NCI-H1092 treated with DMSO at 0.1 percent for 48 hours (cell line): Measurements from ENCODE around the gene PPT2.

ENCODE experiments used
- DNase-seq: peaks from one replicate; lab custom pipeline; 2025; lab: John Stamatoyannopoulos, UW

PPT2 gene

GRCh38 chr6:32151863-32152768 lies 1.8 kb upstream of the PPT2 start, which contains the start of gene PRRT1:
PRRT1 (minus strand) TSS chr6:32151939; CDS start chr6:32151827, 112 bp downstream.
- no peak for DNase-seq

GRCh38 chr6:32152769-32153563 lies 975 bp upstream of the PPT2 start:
- DNase-seq = no peak

- DNase-seq = peak; percentile 53
These were observed 697 bp downstream of the PPT2 start for GRCh38 chr6:32154514-32155161.

- no peak for DNase-seq
These were observed 3.0 kb downstream of the PPT2 start for GRCh38 chr6:32156891-32157290.

GRCh38 chr6:32158052-32158451 lies 4.1 kb downstream of the PPT2 start:
- DNase-seq = no peak

GRCh38 chr6:32163559-32164258 lies 9.8 kb downstream of the PPT2 start:
- DNase-seq = no peak

GRCh38 chr6:32164295-32164694 lies 10.4 kb downstream of the PPT2 start, which contains the start of gene EGFL8:
EGFL8 (plus strand) TSS chr6:32164595; CDS start chr6:32166166, 1,571 bp downstream.
- DNase-seq = no peak

GRCh38 chr6:32166411-32167061 lies 12.6 kb downstream of the PPT2 start:
- DNase-seq = no peak

GRCh38 chr6:32167154-32167760 lies 13.3 kb downstream of the PPT2 start:
- DNase-seq = no peak

- DNase-seq = no peak
These were observed 13.9 kb downstream of the PPT2 start for GRCh38 chr6:32167761-32168262.

- no peak for DNase-seq
These were observed 14.4 kb downstream of the PPT2 start for GRCh38 chr6:32168350-32168749.

- DNase-seq = no peak
These were observed 15.1 kb downstream of the PPT2 start for GRCh38 chr6:32168807-32169591.

- DNase-seq = no peak
These were observed 16.4 kb downstream of the PPT2 start for GRCh38 chr6:32170294-32170693.

- no peak for DNase-seq
These were observed 17.3 kb downstream of the PPT2 start for GRCh38 chr6:32171234-32171633.

- no peak for DNase-seq
These were observed 19.2 kb downstream of the PPT2 start for GRCh38 chr6:32173051-32173727.

- no peak for DNase-seq
These were observed 20.5 kb downstream of the PPT2 start for GRCh38 chr6:32174416-32174815.

- DNase-seq = no peak
These were observed 21.4 kb downstream of the PPT2 start for GRCh38 chr6:32175322-32175710.

GRCh38 chr6:32175711-32176475 lies 22.0 kb downstream of the PPT2 start, which contains the start of gene AGPAT1:
AGPAT1 (minus strand) TSS chr6:32176084; CDS start chr6:32171496, 4,588 bp downstream.
- DNase-seq = peak; percentile 88
